IPS-18c (cell line): ENCODE data around the gene CELF6.

Source experiments
- H3K4me3 ChIP-seq: 2 replicates; pipeline ENCODE4 v1.7.0; 2013; ENCODE audit warnings: low read depth, mild to moderate bottlenecking, low read length, moderate library complexity; ENCODE audit not compliant: insufficient read depth
- H3K9me3 ChIP-seq: one replicate; pipeline ENCODE4 v1.6.1; 2013; ENCODE audit warnings: mild to moderate bottlenecking, low read length, moderate library complexity; ENCODE audit not compliant: control insufficient read depth, insufficient read depth

The CELF6 gene

DNA sequence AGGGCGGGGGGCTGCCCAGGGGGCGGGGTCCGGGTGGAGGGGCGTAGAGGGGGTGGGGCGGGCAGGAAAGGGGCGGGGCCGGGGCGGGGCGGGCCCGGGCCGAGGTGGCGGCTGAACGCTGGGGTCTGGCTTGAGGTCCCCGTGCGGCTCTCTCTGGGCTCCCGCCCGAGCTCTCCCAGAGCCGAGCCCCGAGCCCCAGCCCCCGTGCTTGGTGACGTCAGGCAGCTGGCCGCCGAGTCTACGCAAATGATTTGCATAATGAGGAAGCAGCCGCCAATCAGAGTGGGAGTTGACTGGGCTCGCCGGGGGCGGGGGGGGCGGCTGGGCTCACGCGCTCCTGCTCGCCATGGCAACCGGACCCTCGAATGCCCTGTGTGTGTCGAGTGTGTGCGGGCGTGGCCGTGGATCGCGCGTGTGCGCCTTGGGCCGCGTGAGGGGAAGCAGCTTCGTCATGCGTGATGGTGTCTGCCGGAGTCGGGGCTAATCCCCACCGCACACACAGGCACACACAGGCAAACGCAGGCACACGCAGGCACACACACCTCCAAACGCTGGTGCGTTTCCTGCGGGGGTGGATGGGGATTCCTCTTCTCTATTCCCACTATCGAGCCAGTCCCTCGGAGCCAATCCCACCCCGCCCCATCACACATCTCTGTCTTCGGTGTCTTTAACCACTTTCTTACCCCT is at the start of gene CELF6:
Gene CELF6, minus strand, starts transcription at position 173 of the 687 bp plus-strand sequence. CDS start 283 bp downstream, outside the sequence.
- Histone ChIP-seq H3K4me3 (peak within 1 kb of the TSS; percentile 66), H3K9me3 (peaks cover 8% of the 10 kb centered on the region)

DNA sequence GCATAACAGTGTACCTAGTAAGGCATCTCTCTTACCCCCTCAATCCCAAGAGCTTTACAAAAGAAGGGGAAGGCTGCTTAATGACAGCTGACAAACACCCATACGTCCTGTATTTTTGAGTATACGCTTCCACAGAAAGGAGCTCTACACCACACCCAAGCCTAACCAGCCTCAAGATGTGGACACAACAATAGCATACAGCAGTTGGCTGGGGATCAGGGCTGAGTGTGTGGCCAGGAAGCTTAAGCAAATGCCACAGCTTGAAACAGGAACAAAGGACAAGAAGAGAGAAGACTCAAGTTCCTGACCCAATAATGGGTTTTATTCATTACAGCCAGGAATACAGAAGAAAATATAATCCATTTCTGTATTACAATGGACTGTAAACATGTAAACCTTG is 48.9 kb upstream of the CELF6 start:
- Histone ChIP-seq H3K9me3 (peaks cover 2% of the 10 kb centered on the region), H3K4me3 (no peak overlapping the region)

DNA sequence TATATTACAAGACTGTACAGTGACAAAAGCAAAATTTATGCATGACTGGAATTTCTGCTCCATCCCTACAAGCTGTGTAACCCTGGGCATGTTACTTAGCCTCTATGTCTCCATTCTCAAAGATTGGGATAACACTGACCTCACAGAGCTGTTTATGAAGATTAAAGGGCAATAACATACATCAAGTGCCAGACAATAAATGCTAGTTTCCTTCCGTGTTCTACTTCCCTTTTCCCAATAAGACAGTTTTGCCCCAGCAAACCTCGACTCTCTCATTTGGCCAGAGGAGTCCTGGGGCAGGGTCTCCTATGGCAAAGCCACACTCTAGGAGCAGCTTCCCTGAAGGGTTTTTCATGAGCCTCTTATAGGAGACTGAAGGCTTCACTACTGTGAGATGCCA is 48.4 kb upstream of the CELF6 start:
- Histone ChIP-seq H3K4me3 (no peak overlapping the region), H3K9me3 (peaks cover 2% of the 10 kb centered on the region)

DNA sequence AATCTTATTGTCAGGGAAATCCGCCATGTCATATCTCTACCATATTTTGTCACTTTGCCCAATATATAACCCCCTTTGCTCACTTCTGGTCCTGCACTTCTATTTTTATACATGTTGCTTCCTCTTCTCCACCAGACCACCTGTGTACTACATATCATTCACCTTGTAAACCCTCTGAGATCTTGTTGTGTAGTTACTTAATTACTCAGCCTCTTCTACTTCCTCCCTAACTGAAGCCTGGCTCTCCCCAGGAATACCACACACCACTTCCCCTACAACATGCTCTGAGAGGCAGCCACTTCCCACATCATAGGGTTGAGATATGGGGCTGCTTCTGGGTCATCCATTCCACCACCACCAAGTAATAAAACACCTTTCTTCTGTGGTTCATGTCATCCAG is 45.9 kb upstream of the CELF6 start:
- Histone ChIP-seq H3K4me3 (no peak overlapping the region), H3K9me3 (peaks cover 2% of the 10 kb centered on the region)

DNA sequence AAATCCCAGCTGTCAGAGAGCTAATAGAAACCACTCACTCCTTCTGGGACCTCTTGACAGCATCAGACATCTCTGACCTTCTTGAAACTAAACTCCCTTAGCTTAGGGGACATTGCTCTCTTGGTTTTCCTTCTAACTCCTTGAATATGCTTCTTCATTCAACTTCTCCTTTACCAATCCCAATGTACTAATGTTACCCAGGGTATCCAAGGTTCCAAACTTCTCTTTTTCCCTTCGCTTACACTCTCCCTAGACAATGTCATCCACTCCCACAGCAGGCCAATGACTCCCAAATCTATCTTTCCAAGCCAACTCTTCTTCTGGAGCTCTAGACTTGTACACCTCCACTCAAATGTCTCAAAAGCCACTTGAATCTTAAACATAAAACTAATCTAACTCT is 41.2 kb upstream of the CELF6 start:
- Histone ChIP-seq H3K9me3 (no peaks in the 10 kb centered on the region), H3K4me3 (no peak overlapping the region)

DNA sequence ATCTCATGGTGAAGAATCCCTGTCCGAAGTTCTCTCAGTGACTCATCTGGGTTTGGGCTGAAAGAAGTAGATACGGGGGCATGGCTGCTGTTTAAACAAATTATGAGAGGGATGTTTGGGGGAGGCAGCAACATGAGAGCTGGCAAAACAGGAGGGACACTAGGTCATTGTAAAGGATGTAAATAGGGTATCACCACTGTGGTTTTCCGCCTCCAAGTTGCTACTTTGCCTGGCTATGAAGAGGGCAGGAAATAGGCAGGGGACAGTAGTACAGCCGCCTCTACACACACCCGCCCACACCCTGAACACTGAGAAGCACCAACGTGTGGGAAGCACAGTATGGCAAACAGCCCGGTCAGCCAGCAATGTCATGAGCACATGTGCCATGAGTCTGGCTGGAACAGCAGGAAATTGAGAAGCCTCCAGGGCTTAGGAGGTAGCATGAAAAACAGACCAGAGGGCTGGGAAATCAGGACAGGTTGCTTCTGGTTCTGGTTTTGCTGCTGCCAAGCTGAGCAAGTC is 38.8 kb upstream of the CELF6 start:
- Histone ChIP-seq H3K9me3 (no peaks in the 10 kb centered on the region), H3K4me3 (no peak overlapping the region)

DNA sequence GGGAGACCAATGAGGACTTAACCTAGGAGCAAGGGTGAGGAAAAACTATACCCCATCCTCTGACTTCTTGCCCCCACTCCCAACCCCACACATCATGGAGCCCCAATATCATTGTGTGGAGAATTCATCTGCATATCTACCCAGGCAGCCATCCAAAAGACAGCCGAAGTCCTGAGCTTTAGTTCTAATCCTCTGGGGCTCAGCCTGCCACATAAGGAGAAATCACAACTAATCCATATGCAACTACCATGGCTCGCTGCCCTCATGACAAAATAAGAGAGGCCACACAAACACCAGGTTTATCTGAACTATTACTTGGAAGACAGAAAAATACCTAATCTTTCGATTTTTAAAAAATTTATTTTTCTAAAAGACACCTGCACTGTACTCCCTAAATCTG is 38.2 kb upstream of the CELF6 start:
- Histone ChIP-seq H3K4me3 (no peak overlapping the region), H3K9me3 (no peaks in the 10 kb centered on the region)

DNA sequence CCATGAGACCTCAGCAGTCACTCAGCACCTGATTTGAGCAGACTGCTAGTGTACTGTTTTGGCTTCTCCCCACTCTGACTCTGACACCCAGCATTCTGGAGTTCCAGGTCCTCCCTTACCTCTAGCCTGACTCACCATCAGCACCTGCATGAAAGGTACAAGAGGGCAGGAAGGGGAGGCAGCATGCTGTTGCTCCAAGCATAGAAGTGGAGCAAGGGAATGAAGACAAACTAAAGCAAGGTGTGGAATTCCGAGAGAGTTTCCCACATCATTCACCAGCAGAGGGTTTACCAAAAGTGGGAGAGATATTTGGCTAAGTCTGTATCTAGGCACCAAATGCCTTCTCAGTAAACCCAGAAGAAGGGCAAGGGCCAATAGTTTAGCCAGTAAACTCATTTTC is 34.5 kb upstream of the CELF6 start:
- H3K9me3 ChIP-seq = no peaks in the 10 kb centered on the region
- H3K4me3 ChIP-seq = no peak overlapping the region

DNA sequence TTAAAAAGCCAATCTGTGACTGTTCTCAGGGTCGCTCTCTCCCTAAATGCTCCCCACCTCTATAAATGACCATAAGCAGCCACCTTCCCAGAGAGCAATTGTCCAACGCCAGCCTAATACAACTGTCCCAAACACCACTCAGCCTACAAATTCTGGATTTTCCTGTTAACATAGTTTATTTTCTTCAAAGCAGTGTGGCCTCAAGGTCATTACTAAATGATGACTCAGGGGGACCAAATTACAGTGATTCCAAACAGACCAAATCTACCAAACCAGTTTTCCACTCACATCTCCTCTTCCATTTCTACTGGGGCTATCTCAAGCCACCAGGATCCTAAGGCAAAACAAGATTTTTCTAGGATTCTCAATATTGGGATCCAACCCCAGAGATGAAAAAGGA is 33.3 kb upstream of the CELF6 start:
- H3K4me3 ChIP-seq = no peak overlapping the region
- H3K9me3 ChIP-seq = no peaks in the 10 kb centered on the region

DNA sequence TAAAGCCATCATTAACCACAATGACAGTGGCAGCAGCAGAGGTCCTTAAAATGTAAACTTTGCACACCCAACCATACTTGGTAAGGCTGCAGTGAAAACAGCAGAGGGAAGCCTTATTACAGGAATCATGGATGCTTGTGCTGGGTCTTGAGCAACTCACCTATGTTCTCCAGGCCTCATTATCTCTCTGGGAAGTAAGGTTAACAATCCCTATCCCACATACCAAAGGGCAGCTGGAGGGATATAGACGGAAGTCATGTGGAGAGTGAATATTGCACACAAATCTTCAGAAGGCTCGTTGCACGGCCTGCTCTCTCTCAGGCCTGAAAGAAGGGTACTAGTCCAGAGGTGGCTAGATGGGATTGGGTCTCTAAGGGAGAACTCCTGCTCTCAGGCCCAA is 25.8 kb upstream of the CELF6 start:
- Histone ChIP-seq H3K9me3 (no peaks in the 10 kb centered on the region), H3K4me3 (no peak overlapping the region)

DNA sequence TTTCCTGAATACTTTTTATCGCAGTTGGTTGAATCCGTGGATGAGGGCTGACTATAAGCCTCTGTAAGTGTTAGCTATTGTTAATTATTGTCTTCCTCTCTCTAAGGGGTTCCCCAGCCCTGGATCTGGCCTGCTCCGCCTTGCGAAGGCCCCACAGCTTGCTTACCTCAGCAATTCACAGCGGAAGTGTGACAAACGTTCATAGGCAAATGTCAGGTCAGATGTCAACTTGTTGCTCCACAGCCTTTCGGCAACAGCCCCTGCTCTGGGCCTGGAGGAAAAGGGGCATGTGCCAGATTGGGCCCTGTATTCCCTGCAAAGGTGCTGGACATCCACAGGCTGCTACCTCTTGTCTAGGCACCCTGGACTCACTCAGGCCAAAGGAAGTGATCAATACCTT is 25.3 kb upstream of the CELF6 start:
- no peak overlapping the region for H3K4me3 ChIP-seq
- no peaks in the 10 kb centered on the region for H3K9me3 ChIP-seq

DNA sequence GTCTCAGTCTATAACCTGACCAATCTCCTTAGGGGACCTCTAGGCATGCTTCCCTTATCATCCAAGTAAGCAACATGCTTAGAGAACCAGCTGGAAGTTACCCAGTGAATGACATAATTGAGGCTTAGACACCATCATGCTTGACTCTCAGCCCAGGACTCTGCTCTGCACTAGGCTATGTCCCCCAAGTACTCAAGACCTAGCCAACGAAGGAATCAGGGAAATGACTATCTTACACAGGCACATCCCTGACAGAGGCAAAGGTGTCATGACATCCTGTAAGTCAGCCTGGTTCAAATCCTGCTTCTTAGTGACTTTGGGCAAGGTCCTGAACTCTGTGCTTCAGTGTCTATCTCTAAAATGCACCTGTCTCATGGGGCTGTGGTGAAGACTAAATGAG is 24.6 kb upstream of the CELF6 start:
- Histone ChIP-seq H3K9me3 (no peaks in the 10 kb centered on the region), H3K4me3 (no peak overlapping the region)

DNA sequence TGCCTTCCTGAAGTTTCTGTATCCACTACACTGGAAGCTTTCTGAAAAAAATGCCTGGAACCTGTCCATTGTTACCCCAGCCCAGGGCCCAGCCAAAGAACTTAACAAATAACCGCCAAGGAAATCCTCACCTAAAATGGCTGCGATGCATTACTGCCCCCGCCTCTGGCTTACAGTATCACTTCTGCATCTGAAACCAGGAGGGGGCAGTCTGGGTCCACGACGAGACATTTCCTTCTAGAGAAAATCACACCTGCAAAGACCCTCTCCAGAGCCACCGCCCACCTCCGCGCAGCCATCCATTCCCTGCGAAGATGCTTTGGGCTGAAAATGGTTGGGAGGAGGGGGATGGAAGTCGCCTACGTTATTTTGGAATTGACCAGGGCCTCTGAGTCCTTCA is 22.4 kb upstream of the CELF6 start:
- Histone ChIP-seq H3K9me3 (no peaks in the 10 kb centered on the region), H3K4me3 (no peak overlapping the region)

DNA sequence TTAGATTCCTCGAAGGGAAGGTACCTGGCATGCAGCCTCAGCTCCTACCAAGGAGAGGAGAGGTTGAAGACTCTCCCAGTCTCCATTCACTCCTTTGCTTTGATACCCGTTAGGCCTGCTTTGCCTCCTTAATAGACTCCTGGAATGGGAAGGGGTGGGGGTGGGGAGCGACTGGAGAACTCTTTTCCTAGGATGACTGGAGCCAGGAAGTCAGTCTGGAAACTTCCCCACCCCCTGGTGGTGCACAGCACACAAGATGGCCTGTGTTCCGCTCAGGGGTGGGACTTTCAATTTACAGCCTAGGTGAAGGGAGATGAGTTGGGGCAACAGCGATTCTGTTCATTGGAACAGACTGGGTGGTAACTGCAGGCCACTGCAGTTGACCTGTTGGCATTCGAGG is 21.4 kb upstream of the CELF6 start:
- no peak overlapping the region for H3K4me3 ChIP-seq
- H3K9me3 ChIP-seq = no peaks in the 10 kb centered on the region

DNA sequence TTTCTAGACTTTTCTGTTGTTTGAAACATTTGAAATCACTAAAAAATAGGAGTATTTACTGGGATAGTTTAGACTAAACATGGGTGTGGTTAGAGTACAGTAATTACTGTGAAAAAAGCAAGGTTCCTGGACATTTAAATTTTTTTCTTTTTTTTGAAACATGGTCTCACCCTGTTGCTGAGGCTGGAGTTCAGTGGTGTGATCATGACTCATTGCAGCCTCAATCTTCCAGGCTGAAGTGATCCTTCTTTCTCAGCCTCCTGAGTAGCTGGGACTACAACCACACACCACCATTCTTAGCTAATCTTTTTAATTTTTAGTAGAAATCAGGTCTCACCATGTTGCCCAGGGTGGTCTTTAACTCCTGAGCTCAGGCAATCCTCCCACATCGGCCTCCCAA is 20.4 kb upstream of the CELF6 start:
- Histone ChIP-seq H3K9me3 (no peaks in the 10 kb centered on the region), H3K4me3 (no peak overlapping the region)

DNA sequence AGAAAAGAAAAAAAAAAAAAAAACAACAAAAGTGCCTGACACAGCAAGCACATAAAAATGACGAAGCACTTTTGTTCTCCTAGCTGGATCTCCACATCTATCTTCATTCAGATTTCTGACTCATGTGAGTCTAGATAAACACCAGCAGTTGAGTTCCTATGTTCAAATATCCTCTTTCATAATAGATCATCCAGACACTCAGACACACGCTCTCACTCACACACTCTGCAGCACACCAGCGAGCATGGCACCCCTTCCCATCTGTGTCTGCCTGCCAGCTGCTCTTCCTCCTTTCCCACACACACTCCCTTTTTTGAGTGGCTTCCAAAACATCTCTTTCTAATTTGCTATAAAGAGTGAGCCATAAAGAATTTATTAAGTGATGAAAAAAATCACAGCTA is 19.8 kb upstream of the CELF6 start:
- Histone ChIP-seq H3K4me3 (no peak overlapping the region), H3K9me3 (no peaks in the 10 kb centered on the region)

DNA sequence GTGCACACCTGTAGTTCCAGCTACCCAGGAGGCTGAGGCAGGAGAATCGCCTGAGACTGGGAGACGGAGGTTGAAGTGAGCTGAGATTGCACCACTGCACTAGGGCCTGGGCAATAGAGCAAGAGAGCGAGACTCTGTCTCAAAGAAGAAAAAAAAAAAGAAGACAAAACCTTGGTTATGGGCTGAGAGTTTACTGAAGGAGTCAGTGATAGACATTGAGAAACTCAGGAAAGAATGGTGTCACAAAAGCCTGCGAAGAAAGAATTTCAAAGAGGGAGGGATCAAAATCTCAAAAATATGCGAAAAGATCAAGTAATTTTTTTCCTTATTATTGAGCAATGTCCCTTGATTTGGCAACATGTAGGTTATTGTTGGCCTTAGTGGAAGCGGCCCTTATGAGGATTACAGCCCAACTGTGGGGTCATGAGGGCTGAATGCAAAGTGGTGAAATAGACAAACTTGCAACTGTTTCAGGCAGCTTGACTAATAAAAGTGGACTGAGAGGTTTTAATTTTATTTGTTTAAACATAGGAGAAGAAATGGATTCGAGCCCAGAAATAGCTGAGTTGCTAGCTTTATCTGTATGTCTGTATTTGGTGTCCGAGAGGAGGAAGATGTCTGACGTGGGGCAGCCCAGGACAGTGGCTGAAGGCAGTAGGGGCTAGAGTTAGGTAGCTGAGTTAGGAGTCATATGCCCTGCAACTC is 18.8 kb upstream of the CELF6 start:
- Histone ChIP-seq H3K9me3 (no peaks in the 10 kb centered on the region), H3K4me3 (no peak overlapping the region)

DNA sequence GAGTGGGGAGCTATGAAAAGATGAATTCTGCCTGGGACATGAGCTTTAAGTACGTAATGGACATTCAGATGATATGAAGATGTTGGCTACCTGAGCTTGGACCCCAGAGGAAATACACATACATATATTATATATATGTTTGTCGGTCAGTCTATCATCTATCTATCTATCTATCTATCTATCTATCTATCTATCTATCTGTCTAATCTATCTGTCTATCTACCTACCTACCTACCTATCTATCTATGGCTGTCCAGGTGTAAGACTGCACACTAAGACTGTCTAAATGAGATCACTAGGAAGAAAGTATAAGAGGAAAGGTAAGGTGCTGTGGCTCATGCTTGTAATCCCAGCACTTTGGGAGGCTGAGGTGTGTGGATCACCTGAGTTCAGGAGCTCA is 18.2 kb upstream of the CELF6 start:
- Histone ChIP-seq H3K4me3 (no peak overlapping the region), H3K9me3 (no peaks in the 10 kb centered on the region)

DNA sequence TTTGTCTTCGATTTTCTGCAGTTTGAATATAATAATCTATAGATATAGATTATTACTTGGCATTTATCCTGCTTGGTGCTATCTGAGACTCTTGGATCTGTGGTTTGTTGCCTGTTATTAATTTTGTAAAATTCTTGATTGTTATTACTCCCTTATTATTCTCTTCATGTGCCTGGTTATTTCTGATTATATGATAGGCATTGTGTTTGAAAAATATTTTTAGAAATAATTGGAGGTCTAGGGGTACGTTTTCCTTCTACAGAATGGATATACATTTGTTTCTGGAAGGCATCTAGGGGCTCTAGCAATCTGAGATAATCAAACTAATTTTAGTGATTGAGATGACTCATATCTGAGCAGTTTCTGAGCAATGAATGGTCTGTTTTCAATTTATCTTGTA is 14.9 kb upstream of the CELF6 start:
- no peaks in the 10 kb centered on the region for H3K9me3 ChIP-seq

More for the DNA sequence above, 14.9 kb upstream of the CELF6 start:
- H3K4me3 ChIP-seq = no peak overlapping the region
